NCI-H774 (cell line): Measurements from ENCODE around the gene HAPLN3.

ENCODE experiments used
- DNase-seq: peaks from one replicate; lab custom pipeline; 2025; lab: John Stamatoyannopoulos, UW

Gene HAPLN3

DNA sequence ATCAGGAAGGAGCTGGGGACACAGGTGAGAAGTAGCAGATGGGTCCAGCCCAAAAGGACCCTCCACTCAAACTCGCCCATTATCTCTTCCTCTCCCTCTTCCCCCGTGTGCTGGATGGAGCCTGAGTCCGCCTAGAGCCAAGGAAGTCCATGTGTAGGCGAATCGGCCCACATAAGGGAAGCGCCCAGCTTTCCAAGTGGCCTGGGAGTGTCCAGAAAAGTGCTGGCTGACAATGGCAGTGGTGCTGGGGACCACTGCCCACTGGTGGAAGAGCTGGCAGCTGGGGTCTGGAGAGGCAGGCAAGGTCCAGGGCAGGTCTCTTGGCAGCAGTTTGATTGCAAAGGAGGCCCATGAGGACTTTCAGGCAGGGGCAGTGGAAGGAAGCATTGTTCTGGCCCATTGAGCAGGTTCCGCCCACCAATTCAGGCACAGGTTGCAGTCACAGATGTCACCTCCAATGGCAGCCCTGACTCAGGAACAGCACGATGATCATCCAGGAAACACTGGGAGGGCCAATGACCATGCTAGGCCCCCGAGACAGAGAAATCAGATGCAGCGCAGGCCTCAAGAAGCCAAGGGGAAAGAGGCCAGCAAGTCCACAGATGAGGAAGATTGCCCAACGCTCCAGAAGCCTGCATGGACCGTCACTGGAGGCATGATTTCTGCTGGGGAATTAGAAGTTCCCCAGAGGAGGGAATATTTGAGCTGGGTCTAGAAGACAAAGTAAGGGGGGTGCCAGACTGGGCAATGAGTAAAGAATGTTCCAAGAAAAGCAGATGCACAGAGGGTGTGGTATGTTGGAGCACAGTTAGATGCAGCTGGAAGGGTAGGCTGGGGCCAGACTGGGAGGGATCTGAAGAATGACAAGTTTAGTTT, 14.8 kb upstream of the HAPLN3 start:
- DNase-seq: no peak

DNA sequence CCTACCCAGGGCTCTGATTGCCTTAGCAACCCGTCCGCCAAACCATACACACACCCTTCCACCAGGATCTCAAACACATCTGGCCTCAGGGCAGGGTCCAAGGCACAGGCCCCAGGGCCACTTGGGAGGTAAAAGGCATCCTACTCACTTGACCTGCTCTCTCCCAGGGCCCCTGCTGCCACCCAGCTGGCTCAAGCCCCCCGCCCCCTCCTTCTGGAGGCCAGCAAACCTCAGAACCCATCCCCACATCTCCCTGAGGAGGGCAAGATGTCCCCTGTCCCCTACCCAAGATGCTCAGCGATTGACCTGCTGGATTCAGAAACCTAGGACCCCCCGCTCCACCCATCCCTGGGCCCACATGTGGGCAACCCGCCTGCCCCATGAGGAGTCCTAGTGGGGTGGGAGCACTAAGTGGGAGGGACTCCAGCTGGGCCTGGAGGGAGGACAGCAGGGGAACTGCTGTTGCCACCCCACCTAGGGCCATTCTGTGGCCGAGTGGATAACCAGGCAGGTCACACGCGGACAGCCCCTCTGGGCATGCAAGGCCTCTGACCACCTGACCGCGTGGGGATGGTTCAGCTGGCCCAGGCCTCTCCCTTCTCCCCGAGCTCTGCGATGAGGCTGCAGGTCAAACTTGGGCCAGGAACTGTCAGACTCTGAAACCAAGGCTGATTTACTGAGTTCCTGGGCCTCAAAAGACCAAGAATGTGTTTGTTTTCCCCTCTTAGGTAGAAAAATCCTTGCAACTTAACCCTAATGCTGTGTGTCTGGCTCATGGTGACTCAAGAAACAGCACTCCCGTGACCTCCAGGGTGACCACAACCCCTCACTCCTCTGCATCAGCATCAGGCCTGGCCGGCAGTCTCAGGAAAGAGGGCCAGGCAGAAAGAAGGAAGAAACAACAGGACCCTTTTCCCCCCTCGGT, 13.6 kb upstream of the HAPLN3 start:
- no peak for DNase-seq

DNA sequence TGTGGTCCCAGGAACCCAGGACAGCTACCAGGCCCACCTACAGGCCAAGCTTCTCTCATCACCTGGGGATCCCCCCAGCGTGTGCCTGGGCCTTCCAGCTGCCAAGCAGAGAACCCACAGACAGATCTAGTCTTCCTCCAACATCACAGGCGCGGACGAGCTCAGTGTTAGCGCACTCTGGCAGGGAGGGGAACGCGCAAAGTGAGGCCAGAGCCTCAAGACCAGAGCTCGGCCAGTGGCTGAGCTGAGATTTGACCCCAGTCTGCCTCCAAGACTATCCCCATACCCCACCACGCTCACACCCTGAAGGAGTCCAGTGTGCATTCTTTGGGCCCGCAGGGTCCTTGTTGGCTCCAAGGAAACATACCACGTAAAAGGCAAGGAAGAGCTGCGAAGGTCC, 12.8 kb upstream of the HAPLN3 start:
- no peak for DNase-seq

DNA sequence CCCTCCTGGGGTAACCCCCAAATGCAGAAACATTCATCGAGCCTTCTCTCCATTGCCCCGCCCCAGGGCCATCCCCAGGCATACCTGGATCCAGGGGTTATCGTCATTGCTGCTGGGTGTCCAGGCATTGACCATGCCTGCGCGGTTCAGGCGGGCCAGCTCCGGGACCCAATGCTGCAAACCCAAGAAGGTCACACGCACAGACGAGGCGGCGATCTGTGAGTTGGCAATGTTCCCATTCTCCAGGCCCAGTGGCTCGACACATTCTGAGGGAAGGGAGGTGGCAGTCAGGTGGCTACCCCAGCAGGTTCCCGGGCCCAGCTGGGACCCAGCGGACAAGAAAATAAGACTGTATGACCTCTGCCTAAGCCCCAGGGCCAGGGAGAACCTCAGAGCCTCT, 11.8 kb upstream of the HAPLN3 start:
- no peak for DNase-seq

DNA sequence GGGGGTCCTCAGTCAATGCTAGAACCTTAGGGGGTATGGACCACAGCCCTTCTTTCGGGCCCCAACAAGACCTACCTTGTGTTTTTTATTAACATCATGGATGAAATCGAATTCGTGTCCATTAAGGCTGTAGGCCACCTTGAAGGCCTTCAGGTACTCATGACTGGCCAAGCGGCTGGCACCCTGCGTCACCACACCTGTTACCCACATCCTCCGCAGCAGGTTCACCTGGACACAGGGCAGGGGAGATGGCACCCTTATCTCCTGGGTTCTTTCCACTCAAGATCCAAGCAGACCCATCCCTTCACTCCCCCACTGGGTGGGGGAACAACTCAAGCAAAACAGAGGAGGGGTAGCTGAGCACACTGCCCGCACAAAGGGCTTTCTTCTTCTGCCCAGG, 11.2 kb upstream of the HAPLN3 start:
- no peak for DNase-seq

DNA sequence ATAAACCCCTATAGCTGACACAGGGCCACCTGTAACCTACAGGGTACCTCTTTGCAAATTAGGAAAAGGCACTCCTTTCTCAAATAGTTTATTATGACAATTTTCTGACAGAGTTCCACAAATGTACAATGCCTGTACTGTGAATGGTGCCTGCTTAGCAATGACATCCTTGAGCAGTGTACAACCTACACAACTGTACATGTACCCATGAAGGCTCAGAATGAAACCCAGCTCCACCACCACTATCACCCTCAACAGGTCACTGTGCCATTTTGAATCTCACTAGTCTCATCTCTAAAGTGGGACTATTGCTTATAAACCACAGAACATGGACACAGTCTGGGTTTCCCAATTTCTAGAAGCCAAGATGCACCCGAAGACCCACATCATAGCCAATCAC, 10.8 kb upstream of the HAPLN3 start:
- DNase-seq: no peak

DNA sequence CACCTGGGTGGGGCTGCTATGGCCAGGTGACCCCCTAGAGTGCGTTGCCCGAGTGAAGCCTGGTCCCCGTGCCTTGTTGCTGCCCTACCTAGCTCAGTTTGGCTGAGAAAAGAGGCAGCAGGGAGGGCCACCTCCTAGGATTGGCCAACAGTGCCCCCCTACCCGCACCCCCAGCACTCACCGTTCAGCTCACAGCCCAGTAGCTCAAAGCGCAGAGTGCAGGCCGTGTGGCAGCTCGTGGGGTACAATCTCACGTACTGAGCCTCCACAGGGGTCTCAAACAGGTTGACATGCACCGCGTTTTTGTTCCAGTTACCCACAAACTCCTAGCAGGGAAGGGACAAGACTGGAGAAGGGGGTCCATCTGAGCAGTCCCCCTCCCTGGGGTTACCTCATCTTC, 10.2 kb upstream of the HAPLN3 start:
- DNase-seq: no peak

DNA sequence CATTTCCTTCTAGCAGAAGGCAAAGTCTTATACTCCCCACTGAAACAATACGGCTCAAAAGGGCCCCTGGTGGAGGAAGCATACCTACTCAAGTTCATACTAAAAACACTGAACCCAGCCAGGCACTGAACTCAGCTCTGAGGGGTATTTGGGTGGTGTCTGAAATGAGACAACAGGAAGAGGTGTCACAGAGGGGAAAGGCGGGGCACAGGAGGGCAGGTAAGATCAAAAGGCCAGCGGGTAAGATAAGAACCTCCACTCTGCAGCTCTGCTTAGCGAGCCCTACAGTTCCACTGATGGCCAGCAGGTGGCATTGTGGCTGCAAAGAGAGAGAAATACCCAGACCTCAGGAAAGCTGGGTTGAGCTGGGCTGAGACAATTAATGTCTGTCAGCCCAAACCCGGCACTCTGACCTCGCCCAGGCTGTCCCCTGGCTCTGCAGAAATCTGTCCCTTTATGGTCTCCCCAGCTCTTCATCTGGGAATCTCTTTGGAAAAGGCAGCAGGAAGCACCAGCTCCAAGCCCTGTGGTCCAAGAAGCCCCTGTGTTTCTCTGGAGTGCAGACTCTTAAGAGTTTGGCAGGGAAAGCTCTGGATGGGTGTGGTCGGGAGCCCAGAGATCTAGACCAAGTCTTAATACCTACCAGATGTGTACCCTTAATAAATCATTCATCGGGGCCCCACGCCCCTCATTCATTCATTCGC, 9.4 kb upstream of the HAPLN3 start:
- peak; percentile 35 for DNase-seq

DNA sequence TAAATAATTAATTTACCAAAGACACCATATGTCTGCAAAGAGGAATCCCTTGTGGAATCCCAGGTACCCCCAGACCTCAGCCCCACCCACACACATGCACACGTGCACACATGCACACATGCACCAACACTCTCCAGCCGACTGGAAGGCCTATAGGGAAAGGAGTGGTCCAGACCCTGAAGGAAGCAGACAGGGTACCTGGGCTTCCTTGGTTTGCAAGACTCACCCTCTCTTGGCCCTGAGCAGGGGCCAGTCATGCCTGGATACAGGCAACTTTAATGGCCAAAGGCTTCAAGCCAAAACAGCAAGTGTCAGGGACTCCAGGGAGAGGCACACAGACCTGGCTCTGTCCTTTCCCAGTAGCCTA, 8.9 kb upstream of the HAPLN3 start:
- no peak for DNase-seq

DNA sequence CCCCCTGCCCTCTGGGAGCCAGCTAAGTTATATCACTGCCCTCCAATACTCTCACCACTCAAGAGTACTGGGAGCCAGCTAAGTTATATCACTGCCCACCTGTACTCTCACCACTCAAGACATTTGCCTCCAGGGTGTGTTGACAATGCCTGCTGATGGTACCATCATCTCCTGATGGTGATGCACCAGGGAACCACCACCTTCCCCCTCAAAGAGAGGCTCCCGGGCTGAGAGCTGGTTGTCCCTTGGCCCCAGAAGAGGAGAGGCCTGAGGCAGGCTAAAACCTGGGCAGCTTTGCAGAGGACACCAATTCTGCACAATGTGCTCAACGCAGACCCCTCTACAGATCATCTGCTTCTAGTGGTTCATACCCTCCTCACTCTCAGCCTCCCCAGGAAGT, 7.5 kb upstream of the HAPLN3 start:
- DNase-seq: no peak

DNA sequence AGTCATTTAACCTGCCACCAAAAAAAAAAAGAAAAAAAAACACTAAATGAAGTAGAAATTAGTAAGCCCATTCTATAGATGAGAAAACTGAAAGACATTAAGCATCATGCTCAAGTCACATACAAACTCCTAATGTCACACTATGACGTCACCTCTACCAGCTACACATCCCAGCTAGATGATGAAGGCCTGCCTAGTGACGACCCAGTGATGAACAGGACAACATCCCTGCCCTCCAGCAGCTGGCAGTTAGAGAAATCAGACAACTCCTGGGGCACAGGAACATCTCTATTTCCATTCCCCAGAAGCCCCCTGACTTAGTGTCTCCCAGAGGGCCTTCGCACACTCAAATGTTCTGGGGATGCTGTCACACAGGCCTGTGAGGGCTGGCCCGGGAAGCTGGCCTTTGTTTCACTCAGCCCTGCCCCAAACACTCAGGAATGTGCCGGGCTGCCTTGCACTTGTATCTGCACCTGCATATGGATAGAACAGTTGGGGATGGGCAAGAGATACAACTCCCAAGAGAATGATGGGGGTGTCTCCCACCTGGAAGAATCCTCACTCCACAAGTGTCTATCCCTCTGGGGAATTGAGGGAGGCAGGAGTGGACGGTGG, 7.0 kb upstream of the HAPLN3 start:
- DNase-seq: no peak

DNA sequence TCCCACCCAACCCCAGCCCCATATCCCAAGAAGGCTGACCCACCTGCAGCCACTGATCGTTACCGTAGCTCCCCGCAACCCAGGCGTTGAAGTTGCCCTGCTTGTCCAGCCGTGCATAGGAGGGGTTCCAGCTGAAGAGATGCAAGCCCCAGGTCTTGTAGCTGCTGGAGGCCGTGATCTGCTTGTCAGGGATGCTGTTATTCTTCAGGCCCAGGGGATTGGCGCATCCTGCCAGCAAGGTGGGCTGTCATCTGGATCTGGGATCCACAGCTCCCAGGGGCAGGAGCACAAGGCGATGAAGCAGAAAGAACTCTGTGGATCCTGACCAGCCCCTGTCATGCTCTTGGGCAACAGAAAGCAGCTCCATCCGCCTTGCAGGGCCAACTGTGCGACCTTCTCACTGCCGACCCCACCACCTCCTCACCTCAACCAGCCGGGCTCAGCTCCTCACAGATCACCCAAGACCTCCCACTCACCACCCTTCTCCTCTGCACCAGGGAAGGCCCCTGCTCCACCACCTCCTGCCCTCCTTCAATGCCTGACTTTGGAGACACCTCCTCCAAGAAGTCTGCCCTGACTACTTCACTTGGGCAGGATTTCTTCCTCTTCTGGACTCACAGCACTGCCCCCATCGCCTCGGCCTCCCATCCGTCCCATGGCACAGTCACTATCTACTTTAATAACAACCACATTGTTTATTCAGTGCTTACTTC, 6.3 kb upstream of the HAPLN3 start:
- DNase-seq: no peak

DNA sequence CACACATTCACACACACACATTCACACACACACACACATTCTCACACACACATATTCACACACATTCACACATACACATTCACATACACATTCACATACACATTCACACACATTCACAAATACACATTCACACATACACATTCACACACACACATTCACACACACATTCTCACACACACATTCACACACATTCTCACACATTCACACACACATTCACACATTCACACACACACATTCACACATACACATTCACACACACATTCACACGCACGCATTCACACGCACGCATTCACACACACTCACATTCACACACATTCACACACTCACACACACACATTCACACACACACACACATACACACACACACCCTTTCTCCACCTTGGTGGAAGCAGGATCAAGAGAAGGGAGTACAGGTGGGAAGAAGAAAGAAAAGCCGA, 5.7 kb upstream of the HAPLN3 start:
- no peak for DNase-seq

DNA sequence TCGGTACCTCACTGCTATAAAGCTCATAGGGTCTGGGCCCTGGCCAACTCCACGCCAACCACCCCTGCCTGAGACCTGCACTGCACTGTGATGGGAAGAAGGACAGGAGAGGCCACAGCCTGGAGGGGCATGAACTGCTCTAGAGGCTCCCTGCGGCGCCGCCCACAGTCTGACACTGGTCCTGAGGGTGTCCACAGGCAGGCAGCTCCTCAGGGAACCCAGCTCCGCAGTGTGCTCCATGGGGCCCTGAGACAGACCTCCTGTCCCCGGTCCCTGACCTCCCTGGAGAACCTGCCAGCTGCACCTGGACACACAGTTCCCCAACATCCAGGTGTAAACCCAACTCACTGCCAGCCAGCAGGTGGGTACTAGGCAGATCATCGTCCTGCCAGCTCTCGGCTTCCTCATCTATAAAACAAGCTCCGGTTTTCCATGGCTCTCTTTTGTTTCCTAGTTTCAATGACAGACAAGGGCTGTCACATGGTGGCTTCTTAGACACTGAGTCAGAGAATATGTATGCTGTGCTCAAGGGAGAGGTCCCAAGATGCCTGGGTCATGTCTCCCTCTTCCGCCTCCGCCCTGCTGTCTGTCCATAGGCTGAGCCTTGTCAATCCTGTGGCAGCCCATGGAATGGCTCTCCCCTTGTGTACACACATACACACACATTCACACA, 5.1 kb upstream of the HAPLN3 start:
- DNase-seq: no peak

DNA sequence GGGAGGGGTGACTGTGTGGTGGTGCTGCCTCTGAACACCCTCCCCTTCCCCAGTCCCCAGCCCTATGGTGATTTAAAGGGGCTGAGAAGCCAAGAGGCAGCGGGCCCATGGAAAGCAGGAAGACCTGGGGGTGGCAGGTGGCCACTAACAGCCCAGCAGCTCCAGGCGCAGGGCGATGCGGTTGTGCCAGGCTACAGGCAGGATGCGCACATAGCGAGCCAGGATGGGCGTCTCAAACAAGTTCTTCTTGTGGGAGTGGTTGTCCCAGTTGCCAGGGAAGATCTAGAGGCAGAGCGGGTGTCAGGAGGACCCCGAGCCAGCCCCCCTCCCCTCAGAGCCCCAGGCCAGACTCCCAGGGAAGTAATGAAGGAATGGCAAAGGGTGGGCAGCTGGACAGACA, 3.9 kb upstream of the HAPLN3 start:
- DNase-seq: no peak

DNA sequence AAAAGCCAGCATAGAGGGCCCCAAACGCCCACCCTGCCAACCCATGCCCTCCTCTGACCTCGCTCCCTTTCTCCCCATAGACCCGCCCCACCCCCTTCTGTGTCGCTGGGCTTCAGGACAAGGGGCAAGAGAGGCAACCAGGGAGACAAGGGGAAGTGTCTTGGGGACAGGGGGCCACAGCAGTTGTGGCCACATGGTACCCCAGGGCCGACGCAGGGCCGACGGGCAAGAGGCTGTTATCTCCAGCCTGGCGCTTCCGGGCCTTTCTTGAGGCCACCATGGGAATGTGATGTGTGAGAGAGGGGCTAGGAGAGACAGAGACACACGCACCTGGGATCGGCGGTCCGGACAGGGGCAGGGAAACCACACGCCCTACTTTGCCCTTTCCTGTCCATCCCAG, 3.4 kb upstream of the HAPLN3 start:
- no peak for DNase-seq

DNA sequence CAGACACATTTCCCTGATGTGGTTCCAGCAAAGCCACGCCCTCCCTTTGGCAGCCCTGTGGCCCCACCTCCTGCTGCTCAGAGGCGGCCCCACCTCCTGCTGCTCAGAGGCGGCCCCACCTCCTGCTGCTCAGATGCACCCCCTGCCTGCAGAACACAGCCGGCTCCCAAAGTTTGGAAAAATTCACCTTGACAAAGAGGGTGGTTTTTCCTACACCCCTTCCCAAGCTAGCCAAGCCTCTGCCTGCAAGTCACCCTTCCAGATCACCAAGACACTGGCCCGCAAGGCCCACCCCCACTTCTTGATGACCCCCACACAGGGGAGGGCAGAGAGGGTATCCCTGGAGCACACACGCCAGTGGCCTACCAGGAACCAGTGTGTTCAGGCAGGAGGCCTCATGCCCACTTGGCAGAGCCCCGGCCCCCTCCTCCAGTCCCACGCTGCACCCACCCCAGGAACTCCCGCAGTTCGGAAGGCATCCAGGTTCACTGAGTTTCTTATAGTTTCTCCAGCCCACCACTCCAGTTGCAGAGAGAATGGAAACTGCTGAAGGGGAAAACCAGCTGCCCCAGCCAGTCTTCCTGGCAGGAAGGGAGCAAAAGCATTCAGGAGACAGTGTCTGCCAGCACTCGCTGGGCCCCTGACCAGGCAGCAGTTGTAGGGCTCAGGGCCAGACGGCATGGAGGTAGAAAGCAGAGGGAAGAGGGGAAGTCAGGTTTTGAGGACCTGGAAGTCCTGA, 2.3 kb upstream of the HAPLN3 start:
- peak; percentile 73 for DNase-seq

DNA sequence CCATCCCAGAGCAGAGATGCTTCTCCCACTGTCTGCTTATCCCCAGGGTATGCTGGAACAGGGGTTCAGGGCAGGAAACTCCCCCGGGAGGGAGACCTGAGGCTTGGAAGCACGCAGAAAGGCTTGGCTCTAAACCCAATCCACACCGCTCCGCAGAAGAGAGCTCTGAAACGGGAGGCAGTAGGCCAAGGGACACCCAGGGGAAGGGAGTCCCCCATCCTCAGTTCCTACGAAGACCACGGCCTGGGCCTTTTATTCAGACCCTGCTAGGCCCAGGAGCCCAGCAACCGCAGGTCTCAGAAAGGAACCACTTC, 1.8 kb upstream of the HAPLN3 start:
- no peak for DNase-seq

DNA sequence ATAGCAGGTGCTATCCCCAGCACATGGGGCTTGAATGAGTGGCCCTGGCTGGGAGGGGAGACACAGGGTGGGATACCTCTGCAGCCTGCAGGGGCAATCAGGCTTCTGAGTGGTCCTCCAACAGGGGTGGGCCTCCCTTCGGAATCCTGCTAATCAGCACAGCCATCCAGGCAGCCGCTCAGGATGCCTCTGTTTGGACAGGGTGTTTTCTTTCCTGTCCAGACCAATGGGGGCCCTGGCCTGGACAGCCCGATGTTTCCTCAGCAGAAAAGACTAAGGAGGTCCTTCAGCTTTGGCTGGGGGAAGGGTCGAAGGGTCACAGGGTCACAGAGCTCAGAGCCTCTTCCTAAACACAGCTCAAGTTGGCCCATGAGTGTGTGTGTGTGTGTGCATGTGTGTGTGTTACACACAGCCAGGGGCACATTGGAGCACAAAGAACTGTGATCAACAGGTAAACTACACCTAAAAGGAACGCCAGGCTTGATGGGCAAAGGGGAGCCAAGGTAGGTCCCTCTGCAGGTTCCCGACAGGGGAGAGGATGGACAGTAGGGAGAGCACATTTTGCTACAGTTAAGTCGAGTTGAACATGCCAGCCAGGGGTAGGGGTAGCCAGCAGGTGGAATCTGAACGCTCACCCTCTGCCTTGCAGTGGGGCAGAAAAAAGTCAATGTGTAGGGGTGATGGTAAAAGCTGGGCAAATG, 1.1 kb upstream of the HAPLN3 start:
- DNase-seq: no peak

DNA sequence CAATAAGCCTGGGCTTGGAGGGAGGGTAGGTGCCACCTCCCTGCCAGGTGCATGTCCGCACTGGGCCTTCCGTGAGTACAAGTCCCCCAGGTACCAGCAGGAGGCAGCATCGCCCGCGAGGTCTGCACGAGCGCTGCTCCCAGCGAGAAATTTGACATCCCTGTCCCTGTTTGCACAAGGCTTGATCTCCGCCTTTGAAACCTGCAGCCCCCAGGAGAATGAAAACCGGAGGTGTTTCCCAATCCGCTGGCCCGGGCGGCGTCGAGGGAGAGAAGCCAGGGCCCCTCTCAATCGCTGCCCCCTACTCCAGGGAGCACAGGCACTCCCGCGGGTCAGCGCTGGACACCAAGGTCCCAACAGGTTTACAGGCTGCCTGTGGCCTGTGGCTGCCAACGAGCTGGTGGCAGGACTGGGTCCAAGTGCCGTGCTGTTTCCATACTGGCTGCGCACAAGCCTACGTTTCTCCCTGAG, 961 bp downstream of the HAPLN3 start:
- DNase-seq: peak; percentile 29
